Dedifferentiated amniotic fluid mesenchymal stem cell (primary cell): ENCODE results near the gene SYT17.

Source experiments
- DNase-seq: peaks from one replicate; pipeline ENCODE4 v3.0.0-alpha.2; 2016; ENCODE audit errors: extremely low spot score

The SYT17 gene

DNA sequence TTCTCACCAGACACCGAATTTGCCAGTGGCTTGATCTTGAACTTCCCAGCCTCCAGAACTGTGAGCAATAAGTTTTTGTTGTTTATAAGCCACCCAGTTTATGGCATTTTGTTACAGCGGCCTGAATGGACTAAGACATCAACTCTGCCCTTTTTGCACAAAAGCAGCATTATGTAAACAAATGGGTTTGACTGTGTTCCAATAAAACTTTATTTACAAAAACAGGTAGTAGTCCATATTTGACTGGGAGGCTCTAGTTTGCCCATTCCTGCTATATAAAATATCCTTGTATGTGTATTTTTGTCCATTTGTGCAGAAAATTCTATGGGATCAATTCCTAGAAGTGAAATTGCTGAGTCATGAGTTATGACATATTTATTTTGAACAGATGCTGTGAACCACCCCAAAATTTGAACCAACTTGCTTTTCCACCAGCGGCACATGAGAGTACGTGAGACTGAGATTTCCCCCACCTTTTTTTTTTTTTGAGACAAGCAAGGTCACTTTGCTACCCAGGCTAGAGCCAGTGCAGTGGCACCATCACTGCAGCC, 96.2 kb downstream of the SYT17 start:
- no peak for DNase-seq

DNA sequence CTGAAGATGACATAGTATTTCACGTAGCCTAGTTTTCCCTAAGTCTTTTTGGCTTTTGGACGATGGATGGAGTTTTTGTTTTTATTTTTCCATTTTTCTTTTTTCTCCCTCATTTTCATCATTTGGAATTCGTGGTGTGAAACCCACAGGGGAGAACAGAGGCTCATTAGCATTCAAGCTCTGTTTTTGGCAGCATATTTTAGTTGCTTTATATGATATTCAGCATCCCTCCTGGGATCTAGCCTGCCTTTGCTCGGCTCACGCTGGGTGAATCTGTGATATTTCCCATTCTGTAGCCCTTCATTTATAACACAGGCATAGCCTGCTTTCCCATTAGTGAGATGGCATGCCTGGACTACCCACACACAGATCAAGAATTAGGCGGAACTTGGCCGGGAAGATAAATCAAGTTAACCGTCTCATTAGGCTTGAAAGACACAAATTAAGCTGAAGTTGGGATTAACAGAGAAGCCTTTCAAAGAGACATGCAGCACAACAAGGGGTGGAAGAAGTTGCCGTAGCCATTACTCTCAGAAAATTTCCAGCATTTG, 97.4 kb downstream of the SYT17 start:
- DNase-seq = no peak

DNA sequence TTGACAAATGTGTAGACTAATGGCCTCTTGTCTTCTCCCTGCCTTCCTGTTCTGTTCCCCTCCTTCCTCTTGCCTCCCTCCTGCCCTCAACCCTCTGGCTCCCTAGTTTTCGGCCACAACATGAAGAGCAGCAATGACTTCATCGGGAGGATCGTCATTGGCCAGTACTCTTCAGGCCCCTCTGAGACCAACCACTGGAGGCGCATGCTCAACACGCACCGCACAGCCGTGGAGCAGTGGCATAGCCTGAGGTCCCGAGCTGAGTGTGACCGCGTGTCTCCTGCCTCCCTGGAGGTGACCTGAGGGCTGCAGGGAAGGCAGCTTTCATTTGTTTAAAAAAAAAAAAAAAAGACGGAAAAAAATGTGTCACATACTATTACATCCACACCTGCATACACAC, 98.7 kb downstream of the SYT17 start:
- DNase-seq = no peak

DNA sequence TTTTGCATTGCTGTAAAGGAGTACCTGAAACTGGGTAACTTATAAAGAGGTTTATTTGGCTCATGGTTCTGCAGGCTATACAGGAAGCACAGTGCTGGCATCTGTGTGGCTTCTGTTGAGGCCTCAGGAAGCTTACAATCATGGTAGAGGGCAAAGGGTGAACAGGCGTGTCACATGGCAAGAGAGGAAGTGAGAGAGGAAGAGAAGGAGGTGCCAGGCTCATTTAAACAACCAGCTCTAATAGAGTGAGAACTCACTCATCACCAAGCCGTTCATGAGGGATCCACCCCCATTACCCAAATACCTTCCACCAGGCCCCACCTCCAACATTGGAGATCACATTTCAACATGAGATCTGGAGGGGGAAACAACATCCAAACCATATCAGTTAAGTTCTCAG, 101.1 kb downstream of the SYT17 start:
- DNase-seq = no peak

DNA sequence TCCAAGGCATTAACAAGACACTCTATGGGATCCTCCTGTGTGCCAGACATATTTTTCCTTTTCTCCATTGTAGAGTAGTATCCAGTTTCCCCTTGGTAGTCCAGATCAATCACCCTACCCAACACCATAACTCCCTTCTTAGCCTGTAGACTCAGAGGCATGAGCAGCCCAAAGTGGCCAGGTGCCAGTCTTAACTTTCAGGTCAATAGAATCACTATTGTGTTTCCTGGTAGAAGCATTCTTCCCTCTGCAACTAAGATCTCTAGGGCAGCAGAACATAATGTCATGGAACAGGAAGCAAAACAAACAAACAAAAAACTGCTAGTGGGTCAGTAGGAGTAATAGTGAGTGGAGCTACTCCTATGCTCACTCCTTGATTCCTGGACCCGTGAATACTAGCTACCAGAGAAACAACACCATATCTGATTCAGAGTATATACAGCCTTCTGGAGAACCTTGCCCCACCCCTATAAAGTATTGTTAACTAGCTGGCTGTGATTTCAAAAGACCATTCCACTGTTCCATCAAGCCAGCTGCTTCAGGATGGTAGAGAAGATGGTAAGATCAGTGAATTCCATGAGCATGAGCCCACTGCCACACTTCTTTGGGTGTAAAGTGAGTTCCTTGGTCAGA, 106.2 kb downstream of the SYT17 start:
- DNase-seq = no peak

DNA sequence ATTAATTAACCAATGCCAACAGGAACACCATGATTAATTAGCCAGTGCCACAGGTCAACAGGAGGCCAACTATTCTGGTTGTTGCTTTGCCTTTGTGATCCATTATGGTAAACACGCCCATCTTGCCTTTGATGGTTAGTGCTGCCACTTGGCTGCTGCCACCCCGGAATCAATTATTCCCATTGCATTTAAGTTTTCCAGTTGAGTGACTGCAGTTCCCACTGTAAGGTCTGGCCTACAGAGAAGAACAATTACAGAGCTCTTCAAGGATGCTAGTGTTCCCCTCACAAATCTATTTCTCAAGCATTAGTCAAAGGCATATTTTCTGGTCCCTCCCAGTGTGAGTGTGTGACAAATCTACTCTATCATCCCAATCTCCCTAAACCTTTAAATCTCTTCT, 110.4 kb downstream of the SYT17 start:
- no peak for DNase-seq

DNA sequence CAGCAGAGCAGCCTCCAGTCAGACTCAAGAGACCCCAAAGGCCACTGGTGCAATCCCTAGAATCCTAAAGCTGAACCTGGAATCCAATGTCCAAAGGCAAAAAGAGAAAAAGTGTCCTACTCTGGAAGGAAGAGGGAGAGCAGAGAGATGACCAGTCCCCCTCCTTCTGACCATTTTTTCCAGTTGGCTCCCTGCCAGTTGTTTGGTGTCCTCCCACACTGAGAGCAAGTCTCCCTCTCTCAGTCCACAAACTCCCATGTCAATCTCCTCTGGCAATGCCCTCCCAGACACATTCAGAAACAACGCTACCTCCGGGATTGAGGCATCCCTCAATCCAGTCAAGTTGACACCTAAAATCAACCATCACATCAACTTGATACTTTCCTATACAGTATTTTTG, 113.2 kb downstream of the SYT17 start:
- no peak for DNase-seq

DNA sequence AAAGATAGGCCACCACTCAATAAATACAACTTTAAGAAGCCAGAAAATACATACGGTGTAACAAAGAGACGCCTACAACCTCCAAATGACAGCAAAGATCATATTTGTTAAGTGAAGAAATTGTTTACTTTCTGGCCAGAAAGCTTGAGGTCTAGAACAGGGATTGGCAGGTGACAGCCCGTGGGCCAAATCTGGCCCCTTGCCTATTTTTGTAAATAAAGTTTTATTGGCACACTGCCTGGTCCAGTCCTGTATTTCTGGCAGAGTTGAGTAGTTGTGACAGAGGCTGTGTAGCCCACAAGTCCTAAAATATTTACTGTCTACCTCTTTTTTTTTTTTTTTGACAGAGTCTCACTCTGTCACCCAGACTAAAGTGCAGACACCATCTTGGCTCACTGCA, 114.1 kb downstream of the SYT17 start:
- DNase-seq = no peak

DNA sequence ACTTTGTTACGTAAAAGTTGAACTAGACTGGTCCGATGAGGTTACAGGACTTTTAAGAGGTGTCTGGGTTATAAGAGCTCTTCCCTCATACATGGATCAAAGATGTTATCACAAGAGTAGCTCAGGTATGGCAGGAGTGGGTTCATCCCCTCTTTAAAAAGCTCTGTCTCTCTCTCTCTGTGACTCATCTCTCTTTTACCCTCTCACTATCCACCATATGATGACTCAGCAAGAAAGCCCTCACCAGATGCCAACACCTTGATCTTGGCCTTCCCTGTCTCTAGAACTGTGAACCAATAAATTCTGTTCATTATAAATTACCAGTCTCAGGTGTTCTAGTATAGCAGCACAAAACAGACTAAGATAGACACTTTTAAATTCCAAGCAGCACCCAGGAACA, 115.6 kb downstream of the SYT17 start:
- no peak for DNase-seq

DNA sequence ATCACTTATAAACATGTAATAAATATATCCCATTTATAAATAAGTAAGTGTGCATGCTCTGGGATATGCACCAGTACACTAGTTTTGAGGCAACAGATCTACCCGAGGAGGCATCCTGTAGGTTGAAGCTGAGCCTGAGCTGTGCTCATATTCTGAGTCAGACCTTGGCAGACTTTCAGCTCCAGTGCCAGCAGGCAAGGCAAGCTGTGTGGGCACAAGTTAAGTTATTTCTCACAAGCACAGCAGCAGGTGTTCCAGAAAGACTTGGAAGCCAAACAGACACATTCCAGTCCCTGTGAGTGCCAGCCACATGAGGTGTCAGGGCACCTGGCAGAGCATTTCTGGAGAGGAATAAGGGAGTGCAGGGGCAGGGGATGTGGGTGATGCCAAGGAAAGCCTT, 116.2 kb downstream of the SYT17 start:
- no peak for DNase-seq

DNA sequence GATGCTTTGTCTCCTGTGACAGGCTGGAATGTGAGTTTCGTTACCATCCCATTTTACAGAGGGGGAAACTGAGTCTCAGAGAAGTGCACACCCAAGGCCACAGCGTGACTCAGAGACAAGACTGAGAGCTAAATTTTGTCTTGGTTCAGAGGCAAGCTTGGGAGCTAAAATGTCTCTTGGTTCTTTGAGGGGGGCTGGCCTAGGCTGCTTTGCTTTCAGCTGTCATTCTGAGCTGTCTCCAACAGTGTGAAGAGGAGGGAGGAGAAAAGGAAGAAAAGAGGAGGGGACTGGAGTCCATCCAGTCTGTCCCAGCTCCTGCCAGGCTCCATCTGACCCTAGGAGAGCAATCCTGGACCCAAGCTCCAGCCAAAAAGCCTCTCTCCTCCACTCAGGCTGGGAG, 117.4 kb downstream of the SYT17 start, which contains the start of gene CLEC19A:
Gene CLEC19A (plus strand): TSS at position 301 of the 400 bp plus-strand sequence. CDS start 121 bp downstream, outside the sequence.
- no peak for DNase-seq

DNA sequence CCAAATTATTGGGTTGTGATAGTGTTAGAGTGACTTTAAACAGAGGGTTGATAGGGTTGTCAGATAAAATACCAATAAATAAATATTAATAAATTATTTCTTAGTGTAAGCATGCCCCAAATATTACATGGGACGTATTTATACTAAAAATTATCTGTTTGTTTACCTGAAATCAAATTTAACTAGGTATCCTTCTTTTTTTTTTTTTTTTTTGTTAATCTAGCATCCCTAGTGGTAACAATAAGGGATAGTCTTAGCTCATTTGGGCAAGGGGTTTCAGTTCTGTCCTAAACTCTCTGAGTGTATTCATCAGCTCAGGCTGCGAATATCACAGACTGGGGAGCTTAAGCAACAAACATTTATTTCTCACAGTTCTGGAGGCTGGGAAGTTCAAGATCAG, 118.8 kb downstream of the SYT17 start:
- no peak for DNase-seq

DNA sequence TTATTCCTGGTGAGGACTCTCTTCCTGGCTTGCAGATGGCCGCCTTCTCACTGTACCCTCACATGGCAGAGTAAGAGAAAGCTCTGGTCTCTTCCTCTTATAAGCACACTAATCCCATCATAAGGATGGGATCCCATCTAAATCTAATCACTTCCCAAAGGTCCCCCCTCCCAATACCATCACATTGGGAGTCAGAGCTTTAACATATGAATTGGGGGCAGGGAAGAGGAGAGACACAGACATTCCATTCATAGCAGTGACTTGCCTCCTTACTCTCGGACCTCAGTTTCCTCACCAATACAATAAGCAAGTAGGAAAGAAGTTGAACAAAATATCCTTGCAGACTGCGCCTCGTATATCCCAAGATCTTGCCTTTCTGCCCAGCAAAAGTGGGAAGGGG, 119.2 kb downstream of the SYT17 start:
- DNase-seq = no peak

DNA sequence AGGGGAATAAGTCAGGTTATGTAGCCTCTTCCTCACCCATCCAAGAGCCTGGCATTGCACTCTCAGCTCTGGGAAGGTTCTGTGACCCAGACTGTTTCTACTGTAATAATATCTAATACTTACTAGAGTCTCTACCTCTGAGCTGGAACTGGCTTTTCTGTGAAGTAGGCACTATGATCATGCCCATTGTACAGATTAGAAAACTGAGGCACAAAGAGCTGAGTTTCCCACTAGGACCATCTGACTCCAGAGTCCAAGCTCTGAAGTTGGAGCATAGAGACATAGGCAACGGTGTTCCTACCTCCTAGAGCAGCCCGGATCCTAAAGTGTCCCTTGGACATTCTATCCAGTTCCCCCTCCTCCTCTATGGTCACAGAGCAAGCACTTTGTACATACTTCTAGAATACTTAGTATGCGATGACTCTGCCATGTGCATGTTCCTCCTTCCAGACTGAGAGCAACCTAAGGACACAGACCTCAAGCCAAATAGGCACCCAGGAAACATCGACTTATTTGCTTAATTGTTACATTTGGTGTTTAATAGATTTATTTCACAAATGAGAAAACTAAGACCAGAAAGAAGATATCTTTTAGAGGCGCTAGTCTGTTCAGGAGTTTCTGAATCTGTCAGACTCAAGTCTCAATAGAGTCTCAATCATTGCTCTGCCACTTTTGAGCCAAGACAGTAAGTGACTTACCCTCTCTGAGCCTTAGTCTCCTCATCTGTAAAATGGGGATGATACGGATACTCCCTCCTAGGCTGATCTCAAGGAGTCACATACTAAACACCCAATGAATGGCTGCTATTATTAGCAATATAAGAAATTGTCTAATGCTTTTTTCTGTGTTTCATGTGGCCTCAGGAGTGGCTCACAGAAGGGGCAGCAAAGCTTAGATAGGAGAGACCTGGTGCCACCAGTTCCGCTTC, 121.1 kb downstream of the SYT17 start:
- DNase-seq = no peak

DNA sequence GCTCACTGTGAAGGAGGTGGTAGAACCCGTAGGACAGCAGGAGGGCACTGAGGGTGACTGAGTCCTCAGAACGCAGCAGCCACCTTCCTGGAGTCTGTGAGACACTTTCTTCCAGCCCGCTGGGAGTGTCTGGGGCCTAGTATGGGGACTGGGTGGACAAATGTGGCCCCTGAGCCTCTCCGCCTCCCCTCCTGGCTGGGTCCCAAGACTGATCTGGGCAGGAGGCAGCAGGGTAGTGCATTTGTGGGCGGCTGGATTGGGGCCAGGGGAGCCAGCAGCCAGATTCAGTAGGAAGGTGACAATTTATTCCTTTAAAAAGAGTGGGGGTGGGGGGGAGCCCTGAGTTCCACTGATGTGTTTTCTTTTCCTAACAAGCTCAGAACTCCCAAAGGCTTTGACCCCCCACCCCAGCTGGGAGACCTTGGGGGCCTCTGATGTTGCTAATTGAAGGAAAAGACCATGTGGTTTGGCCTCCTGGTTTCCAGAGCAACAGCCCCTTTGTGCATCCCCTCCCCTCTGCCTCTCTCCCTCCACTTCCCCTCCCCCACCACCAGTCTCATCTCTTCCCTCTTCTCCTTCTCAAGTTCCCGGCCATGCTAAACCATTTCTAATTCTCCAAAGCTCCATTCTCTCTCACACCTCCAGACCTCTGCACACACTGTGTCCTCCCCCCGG, 121.9 kb downstream of the SYT17 start:
- no peak for DNase-seq

DNA sequence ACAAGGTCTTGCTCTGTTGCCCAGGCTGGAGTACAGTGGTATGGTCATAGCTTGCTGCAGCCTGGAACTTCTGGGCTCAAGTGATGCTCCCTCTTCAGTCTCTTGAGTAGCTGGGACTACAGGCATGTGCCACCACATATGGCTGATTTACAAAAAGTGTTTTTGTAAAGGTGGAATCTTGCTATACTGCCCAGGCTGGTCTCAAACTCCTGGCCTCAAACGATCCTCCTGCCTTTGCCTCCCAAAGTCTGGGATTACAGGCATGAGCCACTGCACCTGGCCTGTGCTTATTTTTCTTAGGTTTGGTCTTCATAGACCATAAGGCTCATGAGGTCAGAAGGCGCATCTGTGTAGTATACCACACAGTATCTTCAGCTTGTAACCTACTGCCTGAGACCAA, 122.8 kb downstream of the SYT17 start:
- DNase-seq = no peak

DNA sequence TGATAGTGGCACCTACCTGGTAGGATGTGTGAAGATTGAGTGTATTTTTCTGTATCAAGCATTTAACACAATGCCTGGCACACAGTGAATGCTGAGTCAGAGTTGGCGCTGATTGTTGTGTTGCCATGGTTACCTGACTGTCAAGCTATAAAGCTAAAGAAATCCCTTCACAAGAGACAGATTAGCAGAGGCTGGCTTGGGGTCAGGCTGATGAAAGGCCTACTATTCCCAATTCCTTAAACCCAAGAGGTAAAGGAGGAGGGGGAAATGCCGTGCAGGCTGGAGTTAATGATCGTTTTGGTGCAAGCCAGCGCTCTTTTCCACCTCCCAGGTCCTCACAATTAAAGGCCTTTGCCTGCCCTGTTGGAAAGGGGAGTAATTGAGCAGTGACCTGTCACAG, 123.4 kb downstream of the SYT17 start:
- DNase-seq = no peak

DNA sequence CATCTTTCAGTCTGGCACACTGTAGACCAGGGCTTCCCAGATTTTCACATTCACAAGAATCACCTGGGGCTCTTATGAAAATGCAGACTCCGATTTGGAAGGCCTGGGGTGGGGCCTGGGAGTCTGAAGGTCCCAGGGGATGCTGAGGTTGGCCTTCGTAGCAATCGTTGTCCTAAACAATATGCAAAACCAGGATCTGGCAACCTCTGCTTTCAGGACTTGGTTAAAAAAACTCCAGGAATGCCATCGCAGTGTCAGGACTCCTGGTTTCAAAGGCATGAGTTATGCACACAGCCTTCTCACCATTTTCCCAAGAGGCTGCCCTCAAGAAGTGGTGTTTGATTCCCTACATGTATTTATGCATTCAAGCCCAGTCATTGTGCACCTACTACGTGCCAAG, 124.1 kb downstream of the SYT17 start:
- no peak for DNase-seq

DNA sequence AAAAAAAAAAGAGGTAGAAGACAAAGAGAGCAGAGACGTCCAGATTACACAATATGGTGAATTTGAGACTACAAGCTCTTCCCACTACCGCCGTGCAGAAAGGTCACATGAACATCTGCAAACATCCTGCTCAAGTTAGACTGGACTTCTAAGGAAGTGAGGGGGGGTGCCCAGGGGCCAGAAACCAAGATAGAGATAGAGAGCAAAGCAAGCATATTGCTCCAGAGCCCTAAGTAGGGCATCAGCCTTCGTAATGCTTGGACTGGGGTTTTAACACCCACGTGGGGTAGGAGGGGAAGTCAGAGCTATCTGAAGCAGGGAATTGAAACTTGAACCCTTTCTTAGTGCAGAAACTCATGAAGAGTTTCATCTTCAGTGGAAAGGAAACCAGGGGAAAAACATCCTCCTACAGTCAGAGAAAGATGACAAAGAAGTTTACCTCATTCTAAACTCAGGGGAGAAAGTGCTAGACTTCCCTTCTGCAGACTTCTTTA, 126.2 kb downstream of the SYT17 start:
- no peak for DNase-seq

DNA sequence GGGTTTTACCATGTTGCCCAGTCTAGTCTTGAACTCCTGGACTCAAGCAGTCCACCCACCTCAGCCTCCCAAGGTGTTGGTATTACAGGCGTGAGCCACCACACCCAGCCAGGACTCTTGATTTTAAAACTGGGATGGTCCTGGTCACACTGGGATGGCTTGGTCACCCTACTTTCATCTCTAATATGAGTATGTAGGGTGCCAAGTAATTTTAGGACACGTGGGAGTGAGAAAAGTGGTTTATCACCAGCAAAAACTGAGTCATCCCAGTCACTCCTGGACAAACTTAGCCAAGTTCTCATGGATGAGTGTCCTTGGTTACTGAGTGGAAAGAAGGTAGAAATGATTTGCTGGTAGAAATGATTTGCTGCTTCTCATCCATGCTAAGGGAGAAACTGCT, 127.4 kb downstream of the SYT17 start:
- DNase-seq = no peak

DNA sequence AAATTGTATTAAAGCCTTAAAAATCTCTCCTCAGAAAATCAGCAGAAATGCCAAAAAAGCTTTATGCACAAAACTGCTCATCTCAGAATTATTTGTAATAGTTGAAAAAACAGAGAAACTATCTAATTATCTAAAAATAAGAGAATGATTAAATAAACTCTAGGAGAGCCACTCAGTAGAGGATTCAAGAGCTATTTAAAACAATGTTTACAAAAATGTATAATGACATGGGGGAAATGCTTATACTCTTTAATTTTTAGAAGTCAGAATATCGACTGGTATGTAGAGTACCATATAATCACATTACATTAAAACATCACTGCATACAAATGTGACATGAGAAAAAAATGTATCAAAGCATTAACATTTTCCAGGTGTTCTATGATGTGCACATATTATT, 129.4 kb downstream of the SYT17 start:
- no peak for DNase-seq

DNA sequence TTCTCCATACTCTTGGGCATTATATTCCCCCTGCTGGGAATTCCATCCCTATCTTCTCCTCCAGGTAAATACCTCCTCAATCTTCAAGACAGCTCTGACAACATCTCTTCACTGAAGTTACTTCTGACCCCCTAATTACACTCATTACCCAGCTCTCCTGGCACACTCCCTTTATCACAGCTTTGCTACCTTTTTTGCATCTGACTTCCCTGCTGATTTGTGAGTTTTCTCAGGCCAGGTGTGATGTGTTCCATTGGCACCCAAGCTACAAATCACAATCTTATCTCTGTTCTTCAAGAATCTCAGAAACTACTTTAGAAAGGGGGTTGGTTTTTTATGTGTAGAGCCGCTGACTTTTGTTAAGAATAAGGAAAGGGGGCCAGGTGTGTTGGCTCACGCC, 131.5 kb downstream of the SYT17 start:
- no peak for DNase-seq
